HuH-7.5 (cell line): ENCODE data around the gene SPANXN3.
"Not testable (repeated sequence)": the region's sequence is repeated elsewhere in the genome, so short reads cannot be mapped to it uniquely, and the experiment has no call there.

Experiments used
- DNase-seq: peaks from one replicate; pipeline ENCODE4 v3.0.0; 2011; ENCODE audit warnings: low spot score

SPANXN3 gene, protein sequence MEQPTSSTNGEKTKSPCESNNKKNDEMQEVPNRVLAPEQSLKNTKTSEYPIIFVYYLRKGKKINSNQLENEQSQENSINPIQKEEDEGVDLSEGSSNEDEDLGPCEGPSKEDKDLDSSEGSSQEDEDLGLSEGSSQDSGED

DNA sequence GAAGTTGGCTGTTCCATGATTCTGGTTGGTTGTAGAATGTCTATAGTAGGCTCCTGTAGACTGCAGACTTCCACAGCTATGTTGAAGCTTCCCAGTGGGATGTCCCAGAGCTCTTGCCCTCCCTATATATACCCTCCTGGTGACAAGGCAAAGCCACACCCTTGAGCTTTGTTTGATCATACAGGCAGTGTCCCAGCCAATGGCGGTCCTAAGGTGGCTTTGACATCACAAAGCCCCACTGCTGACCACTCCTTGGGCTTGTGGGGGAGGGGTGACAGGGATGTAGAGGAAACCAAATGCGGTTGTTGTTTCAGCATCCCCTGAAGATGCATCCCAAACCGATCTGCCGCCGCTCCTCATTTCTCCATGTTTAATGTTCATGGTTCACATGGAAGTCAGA lies at the start of gene SPANXN3:
Gene SPANXN3, minus strand, starts transcription at position 101 of the 400 bp plus-strand sequence. Its CDS starts 84 bp downstream, at position 17.
- DNase-seq, result not testable (repeated sequence)

DNA sequence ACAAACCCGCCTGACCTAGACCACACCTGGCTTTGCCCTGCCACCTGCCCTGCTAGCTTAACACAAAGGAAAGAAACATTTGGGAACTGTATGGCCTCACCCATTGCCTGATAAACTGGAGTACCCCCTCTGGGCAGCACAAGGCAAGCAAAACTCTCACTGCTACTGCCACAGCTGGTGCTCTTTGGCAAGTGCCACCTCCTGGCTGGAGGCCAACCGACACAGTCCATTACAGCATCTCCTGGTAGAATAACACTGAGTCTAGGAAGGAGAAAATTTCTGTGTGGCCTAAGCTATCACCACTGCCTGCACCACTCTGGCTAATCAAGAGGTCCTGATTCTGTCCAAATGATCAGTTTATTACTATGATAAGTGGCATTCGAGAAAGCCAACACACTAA lies 18.9 kb upstream of the SPANXN3 start:
- no peak for DNase-seq

- not testable (repeated sequence) for DNase-seq
These were observed 15.1 kb downstream of the SPANXN3 start for GRCh38 chrX:143502196-143502595.

- DNase-seq, result no peak
These were observed 16.5 kb downstream of the SPANXN3 start for GRCh38 chrX:143500751-143501150.

DNA sequence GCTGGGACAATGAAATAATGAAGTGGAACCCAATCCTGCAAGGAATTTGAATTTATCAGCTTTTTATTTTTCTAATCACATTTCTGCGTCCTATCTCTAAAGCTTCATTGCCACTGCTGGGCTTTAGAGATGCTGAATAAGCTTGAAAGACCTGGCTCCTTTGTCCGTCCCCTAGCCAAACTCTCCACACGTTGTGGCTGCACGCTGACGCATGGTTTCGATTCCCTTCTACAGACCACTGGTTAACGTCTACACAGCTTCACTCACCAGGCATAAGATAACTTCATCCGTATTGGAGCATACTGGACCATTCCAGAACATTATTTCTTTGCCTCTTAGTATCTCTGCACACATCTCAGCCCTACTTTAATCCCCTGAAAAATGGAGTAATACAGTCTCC lies 31.2 kb downstream of the SPANXN3 start:
- no peak for DNase-seq

DNA sequence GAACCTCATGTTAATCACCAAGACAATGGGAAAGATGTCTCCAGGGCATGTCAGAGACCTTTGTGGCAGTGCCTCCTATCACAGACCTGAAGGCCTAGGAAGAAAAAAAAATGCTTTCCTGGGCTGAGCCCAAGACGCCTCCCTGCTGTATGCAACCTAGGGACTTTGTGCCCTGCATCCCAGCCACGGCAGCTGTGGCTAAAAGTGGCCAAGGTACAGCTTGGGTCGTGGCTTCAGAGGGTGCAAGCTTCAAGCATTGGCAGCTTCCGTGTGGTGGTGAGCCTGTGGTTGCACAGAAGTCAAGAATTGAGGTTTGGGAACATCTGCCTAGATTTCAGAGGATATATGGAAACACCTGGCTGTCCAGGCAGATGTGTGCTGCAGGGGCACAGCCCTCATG lies 40.5 kb downstream of the SPANXN3 start:
- no peak for DNase-seq

DNA sequence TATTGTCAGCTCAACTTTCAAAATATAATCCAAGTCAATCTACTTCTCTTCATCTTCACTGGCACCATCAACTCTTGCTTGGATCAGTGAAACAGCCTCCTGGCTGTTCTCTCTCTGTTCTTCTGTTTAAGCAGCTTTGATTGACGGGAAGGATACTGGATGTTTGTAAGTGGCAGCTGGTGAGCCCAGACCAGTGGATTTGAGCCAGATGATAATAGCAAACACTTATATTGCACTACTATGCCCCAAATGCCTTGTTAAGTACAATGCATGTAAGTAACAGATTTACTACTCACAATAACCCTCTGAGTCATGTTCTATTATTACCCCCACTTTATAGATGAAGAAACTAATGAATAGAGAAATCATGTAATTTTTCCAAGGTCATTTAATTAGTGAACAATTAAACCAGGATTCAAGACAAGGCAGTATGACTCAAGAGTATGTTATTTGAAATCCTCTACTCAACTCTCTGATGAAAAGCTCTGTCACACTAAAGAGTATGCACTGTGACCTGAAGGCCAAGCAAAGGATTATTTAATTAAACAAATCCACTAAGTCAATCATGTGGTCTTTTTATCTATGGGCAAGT lies 44.8 kb downstream of the SPANXN3 start:
- DNase-seq, result no peak

DNA sequence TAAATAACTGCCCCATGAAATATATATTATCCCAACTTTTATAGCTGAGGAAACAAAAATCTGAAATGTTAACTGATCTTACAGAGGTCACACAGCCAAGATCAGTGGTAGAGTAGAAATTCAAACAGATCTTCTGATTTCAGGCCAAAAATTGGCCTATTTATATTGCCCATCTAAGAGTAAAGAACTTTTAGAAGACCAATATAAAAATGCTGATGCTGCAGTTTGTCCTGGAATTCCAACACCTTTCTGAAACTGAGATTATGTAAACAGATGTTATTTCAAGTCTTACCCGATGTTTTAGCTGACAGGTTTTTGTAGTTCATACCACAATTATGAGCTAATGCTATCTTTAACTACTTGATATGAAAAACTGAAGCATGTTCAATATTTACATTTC lies 51.1 kb downstream of the SPANXN3 start:
- DNase-seq, result no peak

DNA sequence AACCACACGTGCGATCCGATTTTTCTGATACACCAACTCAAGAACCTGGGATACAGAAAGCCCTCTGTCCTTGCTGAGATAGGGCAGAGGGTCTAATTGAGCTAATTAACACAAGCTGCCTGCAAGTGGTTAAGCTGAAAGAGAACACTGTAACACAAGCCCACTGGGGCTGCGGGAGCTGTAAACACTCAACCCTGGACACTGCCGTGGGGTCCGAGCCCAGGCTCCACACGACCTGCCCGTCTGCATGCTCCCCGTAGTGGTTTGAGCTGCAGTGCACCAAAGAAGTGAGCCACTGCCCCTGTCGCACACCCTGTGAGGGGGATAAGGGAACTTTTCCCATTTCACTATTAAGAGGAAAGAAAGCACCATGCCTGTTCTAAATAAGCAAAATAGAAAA lies 54.6 kb downstream of the SPANXN3 start:
- no peak for DNase-seq

- DNase-seq, result no peak
These were observed 55.7 kb downstream of the SPANXN3 start for GRCh38 chrX:143461606-143462005.
